ENCODE data around the gene HMGXB4. TPM values are rescaled to one million over a fixed set of nuclear protein-coding genes. Genes with fewer than 3 reads are reported as not detected.

The HMGXB4 gene
- total and polyA plus RNA-seq, 4 donors = 4.0 to 9.9 (median 7.5) TPM

DNA sequence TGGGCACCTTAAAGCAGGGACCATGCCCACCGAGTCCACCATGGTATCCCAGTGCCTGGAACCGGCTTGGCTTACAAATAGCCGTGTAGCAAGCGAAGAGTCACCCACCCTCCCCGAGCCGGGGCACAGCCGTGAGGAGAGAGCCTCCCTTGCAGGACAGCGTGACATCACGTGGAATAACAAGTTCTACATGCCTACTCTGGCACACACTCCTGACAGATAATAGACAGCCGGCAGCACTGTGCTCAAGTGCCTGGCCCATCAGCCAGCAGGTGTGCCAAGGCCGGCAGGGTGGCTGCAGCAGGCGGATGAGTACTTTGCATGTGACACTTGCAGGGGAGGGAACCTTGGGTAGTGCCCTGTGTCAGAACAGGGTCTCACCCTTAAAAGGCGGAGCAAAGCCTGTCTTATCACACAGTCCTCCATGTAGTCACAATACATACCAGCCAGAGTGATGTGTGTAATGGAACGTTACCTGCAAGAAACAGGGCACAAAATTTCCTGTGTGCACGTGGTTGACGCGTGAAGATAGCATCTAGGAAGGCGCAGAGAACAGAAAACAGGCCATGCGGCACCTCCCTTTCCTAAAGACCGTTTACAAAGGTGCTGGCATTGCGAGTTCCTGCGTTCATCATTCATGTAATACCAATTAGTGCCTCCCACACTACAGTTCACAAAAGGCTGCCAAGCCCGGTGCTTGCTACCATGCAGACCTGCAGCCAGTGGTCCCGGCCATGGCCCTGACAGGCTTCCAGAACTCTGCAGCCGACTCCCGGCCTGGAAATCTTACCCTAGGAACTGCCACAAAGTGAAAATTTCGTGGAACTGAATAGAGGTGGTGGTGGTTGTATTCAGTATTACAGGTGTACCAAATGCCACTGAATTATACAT is 58.8 kb downstream of the HMGXB4 start:
- DNase-seq (ENCODE audit: low spot score) = no peak
- Histone ChIP-seq H3K4me3 (ENCODE audit: low read depth in 1 of 3, low read length in 3 of 3) (no peak overlapping the region), H3K9me3 (ENCODE audit: control insufficient read depth in 4 of 4, low read length in 3 of 4) (no peaks in the 10 kb centered on the region), H3K4me1 (ENCODE audit: control insufficient read depth in 4 of 4, insufficient read depth in 4 of 4, low read length in 3 of 4) (peaks cover 12 to 53% (median 35%) of the 10 kb centered on the region in 4 donors), H3K9ac (ENCODE audit: low read depth in 1 of 2, low read length in 2 of 2) (peak overlapping the region in 1 of 2 donors; percentile 33), H3K27me3 (ENCODE audit: control insufficient read depth in 4 of 4, insufficient read depth in 4 of 4, low read length in 3 of 4) (no peaks in the 10 kb centered on the region), H3K36me3 (ENCODE audit: control insufficient read depth in 4 of 4, insufficient read depth in 3 of 4, low read depth in 1 of 4, low read length in 3 of 4) (peaks cover 12 to 22% (median 16%) of the 10 kb centered on the region in 4 donors), H3K27ac (ENCODE audit: low read depth in 1 of 2, low read length in 2 of 2) (peak overlapping the region; percentile 10 to 70)
- WGBS = 67% methylated on average over 27 of the region's 27 CpGs
- no peak for TF ChIP-seq SP1 (IDR thresholded peaks at IDR 0.05)
- no peak for TF ChIP-seq FOXA2 (IDR thresholded peaks at IDR 0.05)
- TF ChIP-seq ZBTB33 (IDR thresholded peaks at IDR 0.05) = no peak
- TF ChIP-seq HNF4A (conservative IDR thresholded peaks at IDR 0.05) = no peak
- no peak for TF ChIP-seq RXRA (IDR thresholded peaks at IDR 0.05)
- no peak for TF ChIP-seq CTCF (IDR thresholded peaks at IDR 0.05; ENCODE audit: low read depth, low read length, missing input control)
- no peak for TF ChIP-seq NR2F2 (IDR thresholded peaks at IDR 0.05)
- TF ChIP-seq, protein P1, sequence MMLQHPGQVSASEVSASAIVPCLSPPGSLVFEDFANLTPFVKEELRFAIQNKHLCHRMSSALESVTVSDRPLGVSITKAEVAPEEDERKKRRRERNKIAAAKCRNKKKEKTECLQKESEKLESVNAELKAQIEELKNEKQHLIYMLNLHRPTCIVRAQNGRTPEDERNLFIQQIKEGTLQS (IDR thresholded peaks at IDR 0.05) = no peak
- TF ChIP-seq JUND (IDR thresholded peaks at IDR 0.05) = no peak
- no peak for TF ChIP-seq GABPA (IDR thresholded peaks at IDR 0.05 in 1 of 2, conservative IDR thresholded peaks at IDR 0.05 in 1 of 2)
- TF ChIP-seq YY1 (IDR thresholded peaks at IDR 0.05) = no peak
- TF ChIP-seq HNF4G (IDR thresholded peaks at IDR 0.05) = no peak
- TF ChIP-seq, protein P2, sequence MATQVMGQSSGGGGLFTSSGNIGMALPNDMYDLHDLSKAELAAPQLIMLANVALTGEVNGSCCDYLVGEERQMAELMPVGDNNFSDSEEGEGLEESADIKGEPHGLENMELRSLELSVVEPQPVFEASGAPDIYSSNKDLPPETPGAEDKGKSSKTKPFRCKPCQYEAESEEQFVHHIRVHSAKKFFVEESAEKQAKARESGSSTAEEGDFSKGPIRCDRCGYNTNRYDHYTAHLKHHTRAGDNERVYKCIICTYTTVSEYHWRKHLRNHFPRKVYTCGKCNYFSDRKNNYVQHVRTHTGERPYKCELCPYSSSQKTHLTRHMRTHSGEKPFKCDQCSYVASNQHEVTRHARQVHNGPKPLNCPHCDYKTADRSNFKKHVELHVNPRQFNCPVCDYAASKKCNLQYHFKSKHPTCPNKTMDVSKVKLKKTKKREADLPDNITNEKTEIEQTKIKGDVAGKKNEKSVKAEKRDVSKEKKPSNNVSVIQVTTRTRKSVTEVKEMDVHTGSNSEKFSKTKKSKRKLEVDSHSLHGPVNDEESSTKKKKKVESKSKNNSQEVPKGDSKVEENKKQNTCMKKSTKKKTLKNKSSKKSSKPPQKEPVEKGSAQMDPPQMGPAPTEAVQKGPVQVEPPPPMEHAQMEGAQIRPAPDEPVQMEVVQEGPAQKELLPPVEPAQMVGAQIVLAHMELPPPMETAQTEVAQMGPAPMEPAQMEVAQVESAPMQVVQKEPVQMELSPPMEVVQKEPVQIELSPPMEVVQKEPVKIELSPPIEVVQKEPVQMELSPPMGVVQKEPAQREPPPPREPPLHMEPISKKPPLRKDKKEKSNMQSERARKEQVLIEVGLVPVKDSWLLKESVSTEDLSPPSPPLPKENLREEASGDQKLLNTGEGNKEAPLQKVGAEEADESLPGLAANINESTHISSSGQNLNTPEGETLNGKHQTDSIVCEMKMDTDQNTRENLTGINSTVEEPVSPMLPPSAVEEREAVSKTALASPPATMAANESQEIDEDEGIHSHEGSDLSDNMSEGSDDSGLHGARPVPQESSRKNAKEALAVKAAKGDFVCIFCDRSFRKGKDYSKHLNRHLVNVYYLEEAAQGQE (IDR thresholded peaks at IDR 0.05) = no peak
- TF ChIP-seq TAF1 (conservative IDR thresholded peaks at IDR 0.05) = no peak
- TF ChIP-seq FOXA1 (IDR thresholded peaks at IDR 0.05) = no peak
- TF ChIP-seq RAD21 (IDR thresholded peaks at IDR 0.05) = no peak
- no peak for TF ChIP-seq EGR1 (IDR thresholded peaks at IDR 0.05; ENCODE audit: low read depth in 2 of 2)
- no peak for TF ChIP-seq MAX (IDR thresholded peaks at IDR 0.05)

All from liver (tissue), 9 donors.